C1 segment of cervical spinal cord (tissue), 14 donors: ENCODE data around the gene TMEM128.
"Not testable (repeated sequence)": the region's sequence is repeated elsewhere in the genome, so short reads cannot be mapped to it uniquely, and the experiment has no call there.

Experiments used
- DNase-seq, 14 donors: peaks; one replicate each; lab custom pipeline; 2025; lab: John Stamatoyannopoulos, UW

Gene TMEM128, protein sequence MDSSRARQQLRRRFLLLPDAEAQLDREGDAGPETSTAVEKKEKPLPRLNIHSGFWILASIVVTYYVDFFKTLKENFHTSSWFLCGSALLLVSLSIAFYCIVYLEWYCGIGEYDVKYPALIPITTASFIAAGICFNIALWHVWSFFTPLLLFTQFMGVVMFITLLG

DNA sequence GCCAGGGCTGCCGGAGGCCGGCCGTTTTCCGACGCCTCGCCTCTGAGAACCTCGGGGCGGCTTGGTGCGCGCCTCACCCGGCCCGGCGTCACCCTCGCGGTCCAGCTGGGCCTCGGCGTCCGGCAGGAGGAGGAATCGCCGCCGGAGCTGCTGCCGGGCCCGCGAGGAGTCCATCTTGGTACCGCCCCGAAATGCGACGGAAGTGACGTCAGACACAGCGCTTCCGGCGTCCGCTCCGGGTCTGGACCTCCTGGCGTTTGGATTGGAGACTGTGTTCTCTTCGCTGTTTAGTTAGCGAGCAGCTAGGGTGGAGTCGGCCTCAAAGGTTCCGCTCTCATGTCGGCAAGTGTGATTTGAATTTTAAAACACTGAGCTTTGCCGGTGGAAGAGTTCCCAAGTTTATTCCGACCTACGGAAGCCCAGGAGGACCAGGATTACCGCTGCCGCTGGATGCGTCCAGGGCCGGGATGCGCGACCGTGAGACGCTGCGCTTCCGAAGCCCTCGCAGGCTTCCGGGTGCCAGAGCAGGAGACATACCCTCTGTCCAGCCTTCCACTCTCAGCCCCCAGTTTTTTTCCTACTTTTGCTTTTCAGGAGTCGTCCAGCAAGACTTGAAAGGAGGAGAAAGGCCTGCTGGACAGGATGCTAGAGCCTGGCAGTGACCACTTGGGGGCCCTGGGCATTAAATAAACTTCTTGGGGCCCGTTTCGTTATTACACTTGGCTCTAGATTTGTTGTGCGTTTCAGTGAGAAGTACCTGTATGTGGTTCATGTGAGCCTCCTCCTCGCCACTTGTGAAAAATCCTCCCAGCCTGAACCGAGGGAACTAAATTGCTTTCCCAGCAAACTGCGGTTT, at the start of gene TMEM128:
TSS of gene TMEM128 (minus strand) at position 195 of the 856 bp plus-strand sequence. CDS start at position 174, 21 bp downstream.
- DNase-seq: peak; percentile 73 to 98 (median 90)

DNA sequence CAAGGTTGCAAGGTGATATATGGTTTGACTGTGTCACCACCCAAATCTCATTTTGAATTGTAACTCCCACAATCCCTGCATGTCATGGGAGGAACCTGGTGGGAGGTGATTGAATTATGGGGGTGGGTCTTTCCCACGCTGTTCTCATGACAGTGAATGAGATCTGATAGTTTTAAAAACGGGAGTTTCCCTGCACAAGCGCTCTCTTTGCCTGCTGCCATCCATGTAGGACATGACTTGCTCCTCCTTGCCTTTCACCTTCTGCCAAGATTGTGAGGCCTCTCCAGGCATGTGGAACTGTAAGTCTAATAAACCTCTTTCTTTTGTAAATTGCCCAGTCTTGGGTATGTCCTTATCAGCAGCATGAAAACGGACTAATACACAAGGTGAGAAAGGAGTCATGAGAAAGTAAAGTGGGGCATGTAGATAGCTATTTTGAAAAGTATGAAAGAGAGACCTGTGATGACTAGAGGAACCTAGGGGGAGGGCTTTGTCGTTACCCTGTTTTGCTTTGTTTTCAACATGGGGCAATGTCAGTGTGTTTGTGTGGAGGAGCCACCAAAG, 48.3 kb upstream of the TMEM128 start:
- no peak for DNase-seq

DNA sequence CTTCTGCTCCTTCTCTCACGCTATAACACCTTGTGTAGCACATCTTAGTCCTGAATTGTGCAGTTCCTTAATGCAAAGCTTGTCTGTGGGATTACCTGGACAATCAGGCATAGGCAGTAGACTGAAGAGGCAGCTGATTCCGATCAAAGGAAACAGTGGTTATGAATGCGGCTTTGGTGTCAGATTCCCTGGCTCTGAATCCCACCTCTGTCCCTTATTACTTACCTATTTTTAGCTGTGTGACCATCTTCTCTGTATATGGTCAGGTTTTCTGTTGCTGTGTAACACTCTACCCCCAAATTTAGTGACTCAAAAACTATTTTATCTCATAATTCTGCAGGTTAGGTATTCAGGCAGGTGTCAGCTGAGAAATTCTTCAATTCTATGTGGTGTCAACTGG, 45.3 kb upstream of the TMEM128 start:
- DNase-seq: no peak

DNA sequence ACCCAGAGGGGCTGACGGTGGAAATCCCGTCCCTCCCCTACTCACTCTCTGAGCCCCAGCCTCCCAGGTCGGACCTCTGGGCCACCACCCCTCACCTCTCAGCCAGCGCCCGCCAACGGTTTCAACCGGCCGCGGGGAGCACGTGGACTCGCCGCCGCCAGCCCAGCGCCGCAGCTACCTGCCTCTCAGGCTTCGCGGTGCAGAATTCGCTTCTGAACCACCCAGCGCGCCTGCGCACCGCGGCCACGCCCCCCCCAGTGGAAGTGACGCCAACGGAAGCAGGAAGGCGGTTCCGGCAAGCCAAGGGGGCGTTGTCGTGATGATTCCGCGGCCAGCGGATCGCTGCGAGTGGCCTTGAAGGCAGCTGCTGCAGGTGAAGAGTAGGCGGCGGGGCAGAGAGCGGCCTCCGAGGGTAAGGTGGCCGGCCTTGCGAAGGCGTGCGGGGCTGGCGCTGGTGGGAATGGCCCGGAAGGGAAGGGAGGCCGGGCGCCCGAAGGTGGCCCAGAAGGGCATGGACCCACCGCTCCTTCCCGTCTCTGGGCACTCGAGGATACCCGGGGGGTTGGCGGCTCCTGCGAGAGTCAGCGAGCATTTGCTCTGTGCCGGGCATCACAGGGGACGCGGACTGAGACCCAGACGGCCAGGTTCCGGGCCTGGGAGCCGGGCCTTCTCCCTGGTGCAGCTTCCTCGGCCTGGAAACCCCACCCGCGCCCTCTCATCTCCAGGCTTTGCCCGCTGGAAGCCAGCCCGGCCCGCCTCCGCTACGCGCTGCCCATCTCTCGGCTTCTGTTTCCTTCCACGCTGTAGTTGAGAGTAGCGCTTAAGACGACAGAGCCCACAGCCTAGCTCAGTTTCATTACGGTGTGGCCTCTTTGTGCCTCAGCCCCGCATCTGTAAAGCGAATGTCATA, 42.2 kb upstream of the TMEM128 start, which contains the start of the genes LYAR and ZBTB49:
TSS of gene LYAR (minus strand) at position 214 of the 910 bp plus-strand sequence. CDS start 6,412 bp downstream, outside the sequence.
TSS of gene ZBTB49 (plus strand) at position 311 of the 910 bp plus-strand sequence. CDS start 9,695 bp downstream, outside the sequence.
- peak; percentile 55 to 95 (median 88) for DNase-seq

DNA sequence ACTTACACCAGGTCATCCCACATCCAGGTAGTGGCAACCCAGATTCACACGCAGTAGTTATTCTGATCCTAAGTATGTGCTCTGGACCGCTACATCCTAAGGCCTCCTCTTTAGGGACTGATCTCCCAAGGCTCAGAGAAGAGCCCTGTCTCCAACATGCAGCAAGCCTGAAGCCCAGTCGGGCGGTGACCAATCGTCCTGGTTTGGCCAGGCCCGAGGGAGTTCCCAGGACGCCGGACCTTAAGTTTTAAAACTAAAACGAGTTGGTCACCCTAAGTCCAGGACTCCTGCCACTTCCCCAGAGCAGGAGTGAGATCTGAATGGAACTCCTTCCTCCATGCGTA, 41.5 kb upstream of the TMEM128 start:
- no peak for DNase-seq

DNA sequence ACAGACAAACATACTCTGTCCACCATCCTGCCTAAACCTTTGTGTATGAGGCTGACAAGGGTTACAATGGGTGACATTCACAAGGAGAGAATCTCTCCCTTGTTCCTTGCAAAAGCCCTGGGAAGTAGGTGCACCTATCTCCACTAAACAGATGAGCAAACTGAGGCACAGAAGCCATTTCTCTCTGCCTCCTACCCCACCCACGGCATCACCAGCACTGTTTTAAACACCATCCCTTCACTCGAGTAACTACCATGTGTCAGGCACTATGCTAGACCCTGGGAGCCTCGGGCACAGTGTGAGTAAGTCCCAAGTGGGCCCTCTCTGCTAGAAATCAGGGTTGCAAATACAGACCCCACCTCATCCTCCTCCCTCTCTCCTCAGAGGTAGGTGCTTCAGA, 41.0 kb upstream of the TMEM128 start:
- DNase-seq: no peak

DNA sequence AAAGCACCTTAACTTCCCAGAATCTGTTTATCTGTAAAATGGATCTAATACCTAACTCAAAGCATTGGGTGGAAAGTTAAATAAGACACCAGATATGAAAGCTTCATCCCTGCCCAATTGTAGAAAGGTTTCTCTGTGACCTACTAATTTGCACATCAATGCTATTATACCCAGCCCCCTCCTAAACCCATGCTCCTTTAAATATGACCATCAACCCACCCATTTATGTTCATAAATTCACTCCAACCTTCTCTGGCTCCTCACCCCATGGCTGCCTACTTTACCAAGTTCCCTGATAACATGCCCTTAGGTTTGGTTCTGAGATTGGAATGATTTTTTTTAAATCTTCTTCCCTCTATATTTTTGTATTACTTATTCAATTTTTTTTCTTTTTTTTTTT, 40.1 kb upstream of the TMEM128 start:
- no peak for DNase-seq

DNA sequence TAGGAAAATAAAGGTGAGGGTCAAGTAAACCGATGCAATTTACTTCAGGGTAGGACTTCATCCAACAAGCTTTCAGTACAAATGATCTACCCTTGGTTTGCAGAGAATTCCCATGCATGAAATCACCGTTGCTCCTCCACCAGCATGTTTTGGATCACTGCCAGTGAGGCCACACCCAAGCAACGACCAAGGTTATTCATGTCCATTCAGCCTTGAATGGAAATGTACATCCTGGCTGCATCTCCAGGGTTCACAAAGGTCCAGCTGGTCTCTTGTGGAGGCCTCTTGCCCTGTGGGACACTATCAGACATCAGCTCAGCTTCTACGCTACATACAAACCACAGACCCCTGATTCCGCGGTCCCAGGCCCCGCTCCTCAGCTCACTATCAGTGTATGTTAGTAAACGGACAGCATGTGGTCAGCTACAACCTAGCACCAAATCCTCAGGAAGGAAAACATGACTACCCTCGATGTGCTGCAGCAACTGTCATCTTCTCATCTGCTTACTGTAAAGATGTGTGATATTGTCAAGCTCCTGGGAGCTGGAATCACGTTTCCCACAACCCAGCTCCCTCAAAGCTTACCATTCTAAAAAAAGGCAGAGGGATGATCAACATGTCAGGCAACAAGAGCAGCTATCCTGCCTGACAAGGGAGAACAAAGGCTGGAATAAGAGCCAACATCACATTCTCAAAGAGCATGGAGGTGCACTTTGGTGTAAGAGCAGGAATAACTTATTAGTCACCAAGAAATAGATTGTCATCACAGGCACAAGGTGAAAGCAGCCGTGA, 37.0 kb upstream of the TMEM128 start:
- no peak for DNase-seq

DNA sequence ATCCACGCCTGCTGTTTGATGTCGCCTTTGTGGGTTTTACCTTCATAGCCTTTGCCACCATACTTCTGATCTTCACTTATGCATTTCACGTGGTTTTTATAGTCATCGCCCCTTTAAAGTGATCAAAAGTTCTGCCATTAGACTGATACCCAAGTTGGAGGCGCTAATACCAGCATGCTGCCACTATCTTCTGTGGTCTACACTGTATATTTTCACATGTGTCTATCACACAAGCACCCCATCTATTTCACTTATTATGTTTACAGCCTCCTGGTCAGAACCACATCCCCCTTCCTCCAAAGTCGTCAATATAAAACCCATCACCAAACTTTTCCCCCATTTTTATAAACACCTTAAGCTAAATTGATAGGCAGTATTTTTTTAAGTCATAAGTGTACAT, 33.8 kb upstream of the TMEM128 start:
- DNase-seq: no peak

DNA sequence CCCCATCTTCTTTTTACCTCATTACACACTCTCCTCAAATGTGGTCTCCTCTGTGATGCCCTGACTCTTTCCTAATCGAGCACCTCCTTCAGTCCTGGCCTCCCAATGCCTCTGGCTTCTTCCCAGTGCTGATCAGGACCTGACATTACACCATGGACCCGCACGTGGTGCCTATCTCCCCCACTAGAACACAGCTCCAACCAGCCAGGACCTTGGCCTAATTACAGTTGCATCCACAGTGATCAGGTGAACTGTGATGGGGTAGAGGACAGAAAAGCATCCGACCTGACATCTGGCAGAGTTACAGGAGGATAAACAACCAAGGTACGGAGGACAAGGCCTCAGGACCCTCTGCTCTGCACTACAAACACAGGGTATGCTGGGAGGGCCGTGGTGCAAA, 29.5 kb upstream of the TMEM128 start:
- no peak for DNase-seq

DNA sequence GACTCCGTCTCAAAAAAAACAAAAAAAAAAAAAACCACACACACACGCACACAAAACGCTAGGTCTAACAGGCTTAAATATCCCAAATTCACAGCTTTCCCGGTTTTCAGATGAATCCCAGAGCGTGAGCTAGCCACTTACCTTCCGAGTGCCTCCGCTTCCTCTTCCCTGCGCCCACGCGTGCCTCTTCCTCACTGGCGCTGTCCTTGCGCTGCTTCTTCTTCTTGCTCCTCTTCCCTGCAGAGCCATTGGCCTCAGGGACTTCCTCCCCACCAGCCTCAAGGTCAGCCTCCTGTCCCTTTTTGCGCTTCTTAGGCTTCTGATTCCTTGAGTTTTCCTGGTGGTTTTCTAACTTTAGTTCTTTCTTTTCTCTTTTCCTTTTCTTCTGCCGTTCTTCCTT, 26.2 kb upstream of the TMEM128 start:
- DNase-seq: no peak

DNA sequence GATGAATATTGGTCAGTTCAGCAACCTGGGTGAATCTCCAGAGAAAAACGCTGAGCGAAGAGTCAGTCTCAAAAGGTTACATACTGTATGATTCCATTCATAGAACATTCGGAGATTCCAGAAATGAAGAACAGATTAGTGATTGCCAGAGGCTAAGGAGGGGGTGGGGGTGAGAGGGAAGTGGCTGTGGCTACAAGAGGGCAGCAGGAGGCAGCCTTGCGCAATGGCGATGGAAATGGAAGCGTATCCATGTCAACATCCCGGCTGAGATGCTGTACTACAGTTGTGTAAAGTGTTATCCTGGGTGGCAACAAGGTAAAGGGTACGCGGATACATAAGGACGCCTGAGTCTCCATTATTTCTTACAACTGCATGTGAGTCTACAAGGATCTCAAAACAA, 23.9 kb upstream of the TMEM128 start:
- DNase-seq: no peak

DNA sequence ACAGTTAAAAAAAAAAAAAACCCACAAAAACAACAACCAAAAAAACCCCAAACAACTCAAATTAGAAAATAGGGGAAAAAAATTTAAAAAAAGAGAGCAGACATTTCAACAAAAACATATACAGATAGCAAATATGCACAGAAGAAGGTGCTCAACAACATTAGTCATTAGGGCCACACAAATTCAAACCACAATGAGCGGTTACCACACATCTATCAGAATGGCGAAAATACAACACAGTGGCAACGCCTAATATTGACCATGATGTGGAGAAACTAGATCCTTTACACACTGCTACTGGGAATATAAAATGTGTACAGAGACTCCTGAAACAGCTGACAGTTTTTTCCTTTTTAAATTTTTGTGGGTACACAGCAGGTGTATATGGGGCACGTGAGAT, 22.5 kb upstream of the TMEM128 start:
- no peak for DNase-seq

DNA sequence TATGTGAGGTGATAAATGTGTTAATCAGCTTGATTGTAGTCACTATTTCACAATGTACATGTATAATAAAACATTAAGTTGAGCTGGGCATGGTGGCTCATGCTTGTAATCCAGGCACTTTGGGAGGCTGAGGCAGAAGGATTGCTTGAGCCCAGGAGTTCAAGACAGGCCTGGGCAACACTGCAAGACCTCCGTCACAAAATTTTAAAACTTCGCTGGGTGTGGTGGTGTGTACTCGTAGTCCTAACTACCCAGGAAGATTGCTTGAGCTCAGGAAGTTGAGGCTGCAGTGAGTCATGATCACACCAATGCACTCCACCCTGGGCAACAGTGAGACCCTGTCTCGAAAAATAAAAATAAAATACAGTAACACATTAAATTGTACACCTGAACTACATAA, 21.8 kb upstream of the TMEM128 start:
- DNase-seq: no peak

DNA sequence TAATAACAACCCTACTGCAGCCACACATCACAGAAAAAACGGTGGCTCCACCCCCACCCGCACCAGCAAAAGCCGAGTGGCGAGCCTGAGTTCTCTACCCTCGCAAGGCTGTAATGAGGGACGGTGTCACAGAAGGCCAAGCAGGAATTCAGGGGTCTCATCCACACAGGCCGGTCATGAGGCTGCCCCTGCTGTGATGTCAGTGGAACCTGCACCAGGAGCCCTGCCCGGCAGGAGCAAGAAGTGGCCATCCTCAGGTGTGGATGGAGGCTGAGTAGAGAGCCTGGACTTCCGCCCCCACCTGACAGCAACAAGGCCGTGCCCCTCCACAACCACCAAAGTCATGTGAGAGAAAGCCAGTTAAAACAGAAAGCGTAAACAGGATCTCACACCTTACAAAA, 21.3 kb upstream of the TMEM128 start:
- no peak for DNase-seq

DNA sequence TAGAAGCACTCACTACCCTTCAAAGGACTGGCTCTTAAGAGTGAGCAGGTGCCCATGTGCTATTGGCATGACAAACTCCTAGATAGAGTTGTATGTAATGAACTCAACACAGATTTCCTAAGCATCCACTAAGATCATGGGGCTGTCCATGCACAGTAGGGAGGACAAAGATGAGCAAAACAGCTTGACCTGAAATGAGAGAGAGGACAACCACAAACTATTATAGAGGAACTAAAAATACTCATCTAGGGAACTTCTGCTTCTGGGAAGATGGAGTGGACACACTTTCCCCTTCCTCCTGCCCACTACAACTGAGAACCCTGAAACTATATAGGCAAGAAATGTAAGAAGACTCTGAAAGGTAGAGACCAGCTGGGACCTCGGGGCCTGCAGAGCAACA, 20.8 kb upstream of the TMEM128 start:
- DNase-seq: no peak

DNA sequence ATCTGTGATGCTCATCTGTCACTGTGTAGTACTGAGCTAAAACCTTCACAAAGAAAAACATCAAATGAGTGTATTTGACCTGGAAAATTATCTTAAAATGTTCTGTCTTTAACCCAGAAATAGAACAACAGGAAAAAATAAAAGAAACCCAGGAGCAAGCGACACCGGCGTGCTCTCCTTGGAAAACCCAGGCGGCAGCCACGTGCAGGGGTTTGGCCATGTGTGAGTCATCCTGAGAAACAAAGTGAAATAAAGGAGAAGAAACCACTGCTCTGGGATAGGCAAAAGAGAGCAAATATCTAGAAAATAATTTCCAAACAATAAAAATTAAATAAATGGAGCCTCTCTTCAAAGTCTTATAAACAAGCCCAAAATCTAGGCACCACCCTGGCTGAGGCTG, 20.0 kb upstream of the TMEM128 start:
- no peak for DNase-seq

DNA sequence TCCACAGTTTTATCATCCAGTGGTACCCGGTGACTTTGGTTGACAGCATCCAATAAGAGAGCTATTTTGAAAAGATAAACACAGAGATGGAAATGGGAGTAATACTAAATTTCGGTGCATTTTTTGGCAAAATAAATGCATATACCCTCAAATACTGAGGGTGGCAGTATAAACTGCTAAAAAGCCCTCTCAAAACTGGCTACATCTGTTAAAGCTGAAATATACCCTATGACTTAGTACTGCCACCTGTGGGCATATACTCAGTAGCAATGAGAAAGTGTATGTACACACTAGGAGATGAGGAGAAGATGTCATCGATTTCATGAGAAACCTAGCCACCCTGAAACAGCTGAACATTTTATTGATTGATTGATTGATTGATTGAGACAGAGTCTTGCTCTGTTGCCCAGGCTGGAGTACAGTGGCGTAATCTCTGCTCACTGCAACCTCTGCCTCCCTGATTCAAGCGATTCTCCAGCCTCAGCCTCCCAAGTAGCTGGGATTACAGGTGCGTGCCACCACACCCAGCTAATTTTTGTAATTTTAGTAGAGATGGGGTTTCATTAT, 12.2 kb upstream of the TMEM128 start:
- DNase-seq: no peak

DNA sequence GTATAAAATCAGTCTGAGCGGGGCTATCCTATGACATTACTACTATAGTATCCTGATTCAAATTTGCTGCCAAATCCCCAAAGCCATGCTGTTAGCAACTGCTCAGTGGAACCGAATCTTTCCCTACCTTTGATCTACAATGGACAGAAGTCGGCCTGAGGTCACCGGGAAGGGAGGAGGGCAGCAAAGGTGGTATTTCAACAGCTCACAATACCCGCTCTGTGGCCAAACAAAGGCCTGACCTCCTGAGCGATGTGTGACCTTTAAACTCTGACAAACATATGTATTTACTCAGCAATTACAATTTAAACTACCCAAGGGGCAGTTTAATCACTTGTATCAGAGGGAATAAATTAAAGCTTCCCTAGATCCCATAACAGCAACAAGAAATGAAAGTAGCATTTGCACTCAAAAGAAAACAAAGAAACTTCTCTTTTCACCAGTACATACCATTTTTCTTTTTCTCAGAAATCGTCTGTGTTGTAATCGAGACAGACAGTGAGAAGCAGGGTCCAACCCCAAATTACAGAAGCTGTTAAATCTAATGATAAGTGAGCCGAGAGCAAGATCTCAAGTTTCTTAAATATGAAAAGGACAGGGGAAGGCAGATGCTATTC, 11.6 kb upstream of the TMEM128 start:
- no peak for DNase-seq

DNA sequence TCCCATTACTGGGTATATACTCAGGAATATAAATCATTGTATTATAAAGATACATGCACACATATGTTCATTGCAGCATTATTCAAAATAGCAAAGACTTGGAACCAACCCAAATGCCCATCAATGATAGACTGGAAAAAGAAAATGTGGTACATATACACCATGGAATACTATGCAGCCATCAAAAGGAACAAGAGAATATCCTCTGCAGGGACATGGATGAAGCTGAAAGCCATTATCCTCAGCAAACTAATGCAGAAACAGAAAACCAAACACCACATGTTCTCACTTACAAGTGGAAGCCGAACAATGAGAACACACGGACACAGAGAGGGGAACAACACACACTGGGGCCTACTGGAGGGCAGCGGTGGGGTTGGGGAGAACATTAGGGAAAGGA, 9.7 kb upstream of the TMEM128 start:
- DNase-seq: not testable (repeated sequence)
